ENCODE measurements around the gene MTCH2.

The MTCH2 gene

GRCh38 chr11:47589118-47589517 lies 53.2 kb downstream of the MTCH2 start:
- DNase-seq = no peak

- DNase-seq = no peak
Observed at GRCh38 chr11:47587723-47588326, 54.5 kb downstream of the MTCH2 start.

- DNase-seq = no peak
Observed at GRCh38 chr11:47587039-47587716, 55.2 kb downstream of the MTCH2 start.

GRCh38 chr11:47586098-47586855 lies 56.1 kb downstream of the MTCH2 start, which contains the start of gene FAM180B:
Gene FAM180B, plus strand, starts transcription at chr11:47586678. Its CDS starts 91 bp downstream, at chr11:47586769.
- no peak for DNase-seq

DNA sequence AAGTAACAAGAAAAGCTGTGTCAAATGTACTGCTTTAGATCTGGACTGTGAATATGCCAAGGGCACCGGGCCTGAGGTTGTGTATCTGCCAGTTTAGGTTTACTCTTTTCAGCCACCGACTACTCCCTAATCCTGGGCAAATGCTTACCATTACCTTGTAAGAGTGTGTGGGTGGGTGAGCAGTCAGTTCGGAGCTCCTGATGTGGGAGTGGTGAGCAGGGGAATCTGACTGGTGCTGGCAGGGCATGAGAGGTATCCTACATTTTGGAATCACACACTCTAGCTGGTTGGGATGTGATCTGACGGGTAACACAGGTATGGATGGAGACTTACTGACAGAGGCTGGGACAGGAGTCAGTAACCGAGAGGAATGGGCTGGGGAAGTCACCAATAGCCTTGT lies 58.5 kb downstream of the MTCH2 start:
- no peak for DNase-seq

DNA sequence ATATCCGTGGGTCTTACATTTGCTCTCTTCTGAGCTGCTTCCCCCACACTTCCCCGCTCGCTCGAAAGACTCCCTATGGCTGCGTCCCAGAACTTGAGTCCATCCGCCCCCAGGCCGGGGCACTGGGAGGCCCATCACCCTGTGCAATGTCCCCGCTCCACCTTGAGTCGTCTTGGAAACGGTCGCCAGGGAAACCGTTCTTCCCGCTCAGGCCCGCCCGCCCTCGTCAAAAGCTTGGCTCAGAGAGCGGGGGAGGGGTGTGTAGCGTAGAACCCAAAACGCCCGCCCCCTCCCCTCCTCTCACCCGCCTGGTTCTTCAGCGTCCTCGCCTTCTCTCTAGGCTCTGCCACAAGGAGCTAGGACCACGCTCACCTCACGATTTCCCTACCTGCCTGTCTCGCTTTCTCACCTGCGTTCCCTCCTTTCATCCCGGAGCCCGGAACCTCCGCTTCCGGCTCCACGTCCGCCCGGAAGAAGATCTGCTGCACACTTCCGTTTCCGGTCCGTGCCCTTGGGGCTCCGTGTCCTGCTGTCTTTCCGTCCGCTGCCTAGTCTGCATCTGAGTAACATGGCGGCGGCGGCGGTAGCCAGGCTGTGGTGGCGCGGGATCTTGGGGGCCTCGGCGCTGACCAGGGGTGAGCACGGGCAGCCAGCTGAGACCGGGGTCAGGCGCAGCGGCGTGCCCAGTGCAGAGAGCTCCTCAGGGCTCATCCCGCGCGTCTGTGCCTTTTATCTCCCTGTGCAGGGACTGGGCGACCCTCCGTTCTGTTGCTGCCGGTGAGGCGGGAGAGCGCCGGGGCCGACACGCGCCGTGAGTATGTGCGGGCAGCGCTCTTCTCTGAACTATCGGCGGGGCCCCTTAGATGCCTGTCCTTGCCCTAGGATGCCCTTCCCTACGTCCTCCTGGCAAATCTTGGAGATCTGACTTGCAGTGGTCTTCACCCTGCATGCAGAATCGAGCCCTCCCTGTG lies 63.5 kb downstream of the MTCH2 start, which contains the start of the genes KBTBD4 and NDUFS3:
TSS of gene KBTBD4 (minus strand) at position 447 of the 971 bp plus-strand sequence. CDS start at position 428, 19 bp downstream.
TSS of gene NDUFS3 (plus strand) at position 551 of the 971 bp plus-strand sequence. CDS start at position 569, 18 bp downstream.
- DNase-seq = peak; percentile 89 to 94

DNA sequence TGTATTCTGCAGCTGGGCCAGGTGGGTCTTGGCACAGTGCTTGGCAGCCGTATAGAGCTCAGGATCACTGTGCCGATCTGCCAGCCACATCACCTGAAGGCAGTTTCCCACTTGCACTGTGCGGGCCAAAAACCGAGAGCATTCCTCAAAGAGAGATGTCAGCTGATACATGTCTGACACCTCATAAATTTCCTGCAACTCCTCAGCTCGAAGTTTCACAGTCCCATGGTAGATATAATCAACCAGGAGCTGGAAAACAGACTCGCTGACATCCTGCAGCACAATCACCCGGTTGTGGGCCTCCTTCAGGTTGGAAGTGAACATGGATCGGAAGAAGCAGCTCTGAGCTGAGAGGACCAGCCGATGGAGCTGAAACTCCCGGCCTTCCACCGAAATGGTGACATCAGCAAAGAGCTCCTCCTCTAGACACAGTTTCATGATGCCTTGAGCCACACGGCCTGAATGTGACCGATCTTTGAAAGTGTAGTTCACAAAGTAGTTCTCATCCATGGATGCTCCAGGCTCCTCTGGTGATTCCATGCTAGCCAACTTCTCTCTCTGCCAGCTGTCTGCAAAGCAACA lies 64.8 kb downstream of the MTCH2 start:
- no peak for DNase-seq

- no peak for DNase-seq
Observed at GRCh38 chr11:47573321-47573720, 69.0 kb downstream of the MTCH2 start.

DNA sequence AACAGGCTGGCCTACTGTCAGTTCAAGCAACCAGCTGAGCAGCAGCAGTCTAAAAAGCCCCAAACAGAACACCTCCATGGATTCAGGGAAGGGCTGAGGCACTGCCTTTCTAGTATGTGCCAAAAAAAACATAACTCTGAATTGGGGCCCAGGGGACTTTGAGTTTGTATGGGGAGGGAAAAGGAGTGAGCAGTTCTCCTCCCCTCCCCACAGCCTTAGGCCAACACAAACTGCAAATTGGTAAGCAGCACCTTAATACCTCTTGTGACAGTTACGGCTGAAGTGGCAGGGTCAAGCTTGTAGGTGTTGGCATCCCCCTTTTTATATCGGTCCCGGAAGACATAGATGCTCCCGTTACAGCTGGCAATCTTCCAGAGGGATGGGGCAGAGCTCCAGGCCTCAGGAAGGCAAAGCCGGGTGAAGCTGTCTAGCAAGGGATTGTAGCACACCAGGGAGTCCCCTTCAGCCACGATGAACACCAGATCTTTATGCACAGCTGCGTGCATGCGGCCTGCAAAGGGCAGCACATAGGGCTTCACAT lies 69.6 kb downstream of the MTCH2 start:
- no peak for DNase-seq

DNA sequence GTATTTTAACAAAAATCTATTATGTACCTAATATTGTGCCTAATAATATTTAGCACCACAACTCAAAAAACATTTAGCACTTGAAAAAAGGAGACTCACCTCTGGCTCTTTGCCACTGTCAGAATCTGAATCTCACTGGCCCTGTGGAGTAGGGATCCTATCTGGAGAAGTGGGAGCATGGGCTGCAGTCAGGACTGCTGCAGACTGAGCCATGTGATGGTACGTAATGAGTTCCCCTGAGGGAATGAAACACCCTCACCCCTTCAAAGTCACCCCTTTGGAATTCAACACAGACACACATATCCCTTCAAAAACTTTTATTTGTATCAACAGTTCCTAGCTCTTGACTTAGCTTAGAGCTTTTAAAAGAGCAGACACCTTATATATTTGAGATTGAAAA lies 70.5 kb downstream of the MTCH2 start:
- DNase-seq = no peak

- no peak for DNase-seq
Observed at GRCh38 chr11:47571357-47571729, 71.0 kb downstream of the MTCH2 start.

DNA sequence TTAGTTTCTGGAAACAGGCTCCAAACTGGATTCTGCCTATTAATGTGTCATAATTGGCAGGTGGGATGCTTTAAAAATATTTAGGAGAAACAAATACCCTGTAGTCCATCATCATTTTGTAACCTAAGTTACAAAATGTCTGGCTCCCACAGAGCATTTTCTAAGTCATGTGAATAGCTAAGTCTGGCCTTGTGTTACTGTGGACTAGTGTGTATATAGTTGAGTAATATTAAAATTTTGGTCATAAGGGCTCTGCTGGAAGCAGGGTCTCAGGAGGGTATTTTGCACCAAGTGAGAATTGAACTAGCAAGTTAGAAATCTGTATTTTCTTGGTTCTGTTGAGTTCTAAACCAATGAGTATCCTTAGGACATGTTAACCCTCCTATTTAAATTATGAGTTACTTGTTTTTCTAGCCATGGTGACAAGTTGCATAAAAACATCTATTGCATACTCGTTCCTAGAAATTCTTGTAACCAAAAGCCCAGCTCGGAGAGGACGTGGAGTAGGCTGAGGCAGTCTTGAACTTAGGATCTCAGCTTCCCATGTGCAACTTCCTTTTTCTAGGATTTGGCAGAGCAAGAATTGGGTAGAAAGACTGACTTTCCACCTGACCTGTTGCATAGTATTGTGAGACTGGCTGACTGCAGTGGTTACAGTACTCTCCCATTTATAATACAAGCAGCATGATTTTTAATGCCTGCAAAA lies 71.6 kb downstream of the MTCH2 start:
- DNase-seq = no peak

DNA sequence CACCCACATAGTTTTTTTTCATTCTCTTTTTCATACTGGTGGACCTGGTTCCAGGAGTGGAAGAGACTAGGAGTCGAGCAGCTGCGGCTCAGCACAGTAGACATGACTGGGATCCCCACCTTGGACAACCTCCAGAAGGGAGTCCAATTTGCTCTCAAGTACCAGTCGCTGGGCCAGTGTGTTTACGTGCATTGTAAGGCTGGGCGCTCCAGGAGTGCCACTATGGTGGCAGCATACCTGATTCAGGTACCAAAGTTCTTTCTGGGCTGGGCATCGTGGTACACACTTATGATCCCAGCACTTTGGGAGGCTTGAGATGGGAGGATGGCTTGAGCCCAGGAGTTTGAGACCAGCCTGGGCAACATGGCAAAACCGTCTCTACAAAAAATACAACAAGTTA lies 72.7 kb downstream of the MTCH2 start:
- DNase-seq = no peak
